ENCODE results near the gene EIF4E. TPM values are rescaled to one million over a fixed set of nuclear protein-coding genes. Genes with fewer than 3 reads are reported as not detected.

EIF4E gene
- total RNA-seq, 5 donors from 2014 or later (not counting 1 experiment from before 2014, with no cell fraction given): 39.4 to 60.6 (median 56.4) TPM

DNA sequence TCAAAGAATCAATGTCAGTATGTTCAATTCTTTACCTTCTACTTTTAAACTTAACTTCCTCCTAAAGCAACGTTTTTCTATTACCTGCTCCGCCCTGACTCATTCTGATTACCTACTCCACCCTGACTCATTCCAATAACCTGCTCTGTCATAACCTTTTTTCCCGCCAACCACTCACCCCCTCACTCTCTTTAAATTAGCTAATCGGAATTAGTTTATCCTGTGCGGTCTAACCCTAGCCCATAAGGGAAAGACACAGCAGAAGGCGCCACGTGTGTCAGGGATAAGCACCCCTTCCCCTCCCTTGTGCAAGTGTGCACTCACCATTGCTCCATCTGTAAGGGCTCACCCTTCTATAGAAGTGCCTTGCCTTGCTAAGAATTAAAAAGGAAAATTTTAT lies 64.4 kb downstream of the EIF4E start:
- ATAC-seq (replicated peaks in 1 of 4) (no peak), DNase-seq (no peak)
- H3K4me3 ChIP-seq (ENCODE audit: control insufficient read depth in 1 of 2, extremely low read depth in 1 of 2, low read length in 1 of 2): no peak overlapping the region
- H3K4me3 Mint-ChIP-seq: no peak overlapping the region
- H3K27ac ChIP-seq (ENCODE audit: low read length): no peak overlapping the region
- H3K4me1 ChIP-seq (ENCODE audit: control insufficient read depth in 1 of 2, extremely low read depth in 1 of 2, insufficient read depth in 2 of 2, low read length in 2 of 2): no peaks in the 10 kb centered on the region
- H3K27ac Mint-ChIP-seq: no peak overlapping the region
- H3K36me3 Mint-ChIP-seq: no peaks in the 10 kb centered on the region
- POLR2A ChIA-PET: no interaction called here
- no peaks in the 10 kb centered on the region for H3K9me3 ChIP-seq
- peaks cover 0 to 2% of the 10 kb centered on the region in 2 experiments for H3K27me3 ChIP-seq (replicated peaks in 1 of 2; ENCODE audit: control insufficient read depth in 2 of 2, extremely low read depth in 1 of 2, insufficient read depth in 2 of 2, low read length in 1 of 2)
- H3K36me3 ChIP-seq (ENCODE audit: control insufficient read depth in 2 of 2, extremely low read depth in 1 of 2, insufficient read depth in 1 of 2, low read length in 1 of 2): no peaks in the 10 kb centered on the region
- no peaks in the 10 kb centered on the region for H3K27me3 Mint-ChIP-seq
- WGBS (ENCODE audit: insufficient coverage): 64% methylated on average over 3 of the region's 7 CpGs
- H3K4me1 Mint-ChIP-seq: no peaks in the 10 kb centered on the region
- H3K9me3 Mint-ChIP-seq: no peaks in the 10 kb centered on the region
- CTCF ChIA-PET: no interaction called here

DNA sequence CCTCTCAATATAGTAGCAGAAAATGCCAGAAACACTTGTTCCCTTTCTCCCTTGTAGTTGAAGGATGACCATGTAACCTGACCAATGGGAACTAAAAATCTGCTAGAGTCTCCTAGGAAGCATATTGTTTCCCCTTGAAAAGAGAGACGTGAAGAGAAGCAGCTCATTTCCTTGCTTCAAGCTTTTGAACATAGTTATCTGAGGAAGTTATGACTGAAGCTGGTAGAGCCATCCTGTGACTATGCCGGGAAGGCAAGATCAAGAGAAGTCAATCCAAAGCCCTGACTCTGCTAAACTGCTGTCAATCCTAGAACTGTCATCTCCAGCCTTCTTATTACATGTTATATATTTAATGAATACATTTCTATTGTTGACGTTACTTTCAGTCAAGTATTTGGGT lies 66.6 kb downstream of the EIF4E start:
- Mint-ChIP-seq H3K36me3 (no peaks in the 10 kb centered on the region), H3K27me3 (no peaks in the 10 kb centered on the region)

DNA sequence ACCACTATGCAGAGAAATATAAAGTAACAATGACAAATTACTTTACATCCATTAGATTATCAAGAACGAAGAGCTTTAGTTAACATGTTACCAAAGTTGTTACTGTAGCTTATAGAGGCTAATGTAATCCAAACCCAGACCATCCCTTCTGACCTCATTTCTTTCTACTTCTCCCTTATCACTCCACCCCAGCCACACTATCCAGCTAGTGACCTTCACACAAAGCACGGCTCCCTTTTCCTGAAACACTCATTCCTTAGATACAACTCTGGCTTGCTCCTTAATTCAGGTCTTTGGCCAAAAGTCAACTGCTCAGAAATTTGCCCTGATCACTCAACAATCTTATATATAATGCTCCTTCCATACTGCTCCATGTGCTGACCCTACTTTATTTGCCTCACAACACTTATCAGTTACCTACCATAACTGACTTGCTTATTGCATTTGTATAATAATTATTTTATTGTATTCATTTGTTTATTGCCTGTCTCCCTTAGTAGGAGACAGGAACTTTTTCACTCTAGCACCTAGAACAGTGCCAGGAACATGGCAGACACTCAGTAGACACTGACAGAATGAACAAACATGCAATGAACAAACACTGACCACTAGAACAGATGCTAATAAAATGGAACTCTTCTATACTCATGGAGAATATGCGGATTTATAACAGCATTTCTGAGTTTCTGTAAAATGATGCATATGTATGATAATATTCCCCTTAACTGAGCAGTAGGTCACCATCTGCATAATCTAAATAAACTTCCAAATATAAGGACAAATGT lies 67.6 kb downstream of the EIF4E start:
- ChIA-PET POLR2A (interaction anchor here (0.5 to 0.6 kb wide), 2 partner anchors 56 to 69 kb away, joined by 3 to 4 read pairs; no protein-coding TSS in a partner anchor), CTCF (interaction anchor here in 1 of 2 donors (0.6 kb wide), 1 partner anchor 21 kb away, joined by 4 read pairs; no protein-coding TSS in a partner anchor)
- H3K36me3 Mint-ChIP-seq: no peaks in the 10 kb centered on the region
- WGBS (ENCODE audit: insufficient coverage): 82% methylated on average over 1 of the region's 3 CpGs
- H3K27ac Mint-ChIP-seq: no peak overlapping the region
- no peaks in the 10 kb centered on the region for H3K9me3 Mint-ChIP-seq
- no peaks in the 10 kb centered on the region for H3K36me3 ChIP-seq (ENCODE audit: control insufficient read depth in 2 of 2, extremely low read depth in 1 of 2, insufficient read depth in 1 of 2, low read length in 1 of 2)
- no peaks in the 10 kb centered on the region for H3K4me1 Mint-ChIP-seq
- no peaks in the 10 kb centered on the region for H3K4me1 ChIP-seq (ENCODE audit: control insufficient read depth in 1 of 2, extremely low read depth in 1 of 2, insufficient read depth in 2 of 2, low read length in 2 of 2)
- peaks cover 0 to 2% of the 10 kb centered on the region in 2 donors for H3K27me3 Mint-ChIP-seq
- no peak for DNase-seq
- H3K27me3 ChIP-seq (replicated peaks in 1 of 2; ENCODE audit: control insufficient read depth in 2 of 2, extremely low read depth in 1 of 2, insufficient read depth in 2 of 2, low read length in 1 of 2): peaks cover 0 to 2% of the 10 kb centered on the region in 2 experiments
- no peak overlapping the region for H3K4me3 Mint-ChIP-seq
- H3K4me3 ChIP-seq (ENCODE audit: control insufficient read depth in 1 of 2, extremely low read depth in 1 of 2, low read length in 1 of 2): no peak overlapping the region
- ATAC-seq (replicated peaks in 1 of 4): no peak
- H3K27ac ChIP-seq (ENCODE audit: low read length): no peak overlapping the region
- H3K9me3 ChIP-seq: no peaks in the 10 kb centered on the region

More for the DNA sequence above, 66.6 kb downstream of the EIF4E start:
- whole genome bisulfite sequencing (ENCODE audit: insufficient coverage): 100% methylated on average over 1 of the region's 3 CpGs
- ChIA-PET POLR2A (no interaction called here), CTCF (no interaction called here)
- H3K27ac ChIP-seq (ENCODE audit: low read length): no peak overlapping the region
- Mint-ChIP-seq H3K9me3 (no peaks in the 10 kb centered on the region), H3K27ac (no peak overlapping the region), H3K4me3 (no peak overlapping the region), H3K4me1 (no peaks in the 10 kb centered on the region)
- no peak overlapping the region for H3K4me3 ChIP-seq (ENCODE audit: control insufficient read depth in 1 of 2, extremely low read depth in 1 of 2, low read length in 1 of 2)
- no peaks in the 10 kb centered on the region for H3K9me3 ChIP-seq
- peaks cover 0 to 2% of the 10 kb centered on the region in 2 experiments for H3K27me3 ChIP-seq (replicated peaks in 1 of 2; ENCODE audit: control insufficient read depth in 2 of 2, extremely low read depth in 1 of 2, insufficient read depth in 2 of 2, low read length in 1 of 2)
- no peak for ATAC-seq (replicated peaks in 1 of 4)
- no peaks in the 10 kb centered on the region for H3K36me3 ChIP-seq (ENCODE audit: control insufficient read depth in 2 of 2, extremely low read depth in 1 of 2, insufficient read depth in 1 of 2, low read length in 1 of 2)
- DNase-seq: no peak
- H3K4me1 ChIP-seq (ENCODE audit: control insufficient read depth in 1 of 2, extremely low read depth in 1 of 2, insufficient read depth in 2 of 2, low read length in 2 of 2): no peaks in the 10 kb centered on the region

DNA sequence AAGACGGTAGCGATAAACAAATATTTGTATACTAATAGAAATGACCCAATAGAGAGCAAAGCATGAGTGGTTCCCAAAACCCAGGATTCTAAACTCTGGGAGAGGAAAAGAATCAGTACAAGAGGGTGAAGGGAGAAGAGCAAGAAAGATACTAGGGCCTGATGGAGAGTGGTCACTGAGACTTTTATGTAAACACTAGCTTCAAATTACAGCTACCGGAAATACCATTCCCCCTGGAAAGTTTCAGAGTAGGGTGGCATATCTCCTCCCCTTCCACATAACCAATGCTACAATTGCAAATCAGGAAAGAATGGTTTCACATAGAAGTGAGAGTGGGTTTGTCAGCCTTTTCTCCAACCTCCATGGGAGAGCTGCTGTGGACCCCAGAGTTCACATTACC lies 77.1 kb downstream of the EIF4E start:
- Mint-ChIP-seq H3K27ac (no peak overlapping the region), H3K9me3 (no peaks in the 10 kb centered on the region), H3K36me3 (no peaks in the 10 kb centered on the region), H3K4me1 (peaks cover 0 to 5% (median 0%) of the 10 kb centered on the region in 3 donors), H3K4me3 (no peak overlapping the region), H3K27me3 (peaks cover 22 to 23% of the 10 kb centered on the region in 2 donors)
- H3K4me3 ChIP-seq (ENCODE audit: control insufficient read depth in 1 of 2, extremely low read depth in 1 of 2, low read length in 1 of 2): no peak overlapping the region
- no peaks in the 10 kb centered on the region for H3K9me3 ChIP-seq
- DNase-seq: no peak
- ChIA-PET POLR2A (no interaction called here), CTCF (no interaction called here)
- no peaks in the 10 kb centered on the region for H3K36me3 ChIP-seq (ENCODE audit: control insufficient read depth in 2 of 2, extremely low read depth in 1 of 2, insufficient read depth in 1 of 2, low read length in 1 of 2)
- WGBS (ENCODE audit: insufficient coverage): no CpG with 5 or more reads among the region's 3 CpGs
- no peak overlapping the region for H3K27ac ChIP-seq (ENCODE audit: low read length)
- no peaks in the 10 kb centered on the region for H3K27me3 ChIP-seq (replicated peaks in 1 of 2; ENCODE audit: control insufficient read depth in 2 of 2, extremely low read depth in 1 of 2, insufficient read depth in 2 of 2, low read length in 1 of 2)
- no peak for ATAC-seq (replicated peaks in 1 of 4)
- H3K4me1 ChIP-seq (ENCODE audit: control insufficient read depth in 1 of 2, extremely low read depth in 1 of 2, insufficient read depth in 2 of 2, low read length in 2 of 2): no peaks in the 10 kb centered on the region

DNA sequence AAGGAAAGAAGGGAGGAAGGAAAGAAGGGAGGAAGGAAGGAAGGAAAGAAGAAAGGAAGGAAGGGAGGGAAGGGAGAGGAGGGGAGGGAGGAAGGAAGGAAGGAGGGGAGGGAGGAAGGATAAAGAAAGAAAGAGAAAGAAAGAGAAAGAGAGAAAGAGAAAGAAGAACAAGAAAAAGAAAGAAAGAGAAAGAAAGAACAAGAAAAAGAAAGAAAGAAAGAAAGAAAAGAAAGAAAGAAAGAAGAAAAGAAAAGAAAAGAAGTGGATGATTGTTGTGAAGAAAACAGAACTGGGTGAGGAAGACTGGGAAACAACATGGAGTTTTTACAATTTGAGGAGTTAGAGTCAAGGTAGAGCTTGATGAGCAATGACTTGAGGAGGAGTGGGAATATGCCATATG lies 78.0 kb downstream of the EIF4E start:
- CTCF ChIA-PET: interaction anchor here in 1 of 2 donors (0.7 kb wide), 1 partner anchor 392 kb away, joined by 4 read pairs; no protein-coding TSS in a partner anchor
- H3K9me3 ChIP-seq: no peaks in the 10 kb centered on the region
- no peaks in the 10 kb centered on the region for H3K4me1 ChIP-seq (ENCODE audit: control insufficient read depth in 1 of 2, extremely low read depth in 1 of 2, insufficient read depth in 2 of 2, low read length in 2 of 2)
- Mint-ChIP-seq H3K4me3 (no peak overlapping the region), H3K36me3 (no peaks in the 10 kb centered on the region), H3K27ac (peak overlapping the region in 1 of 2 donors; percentile 44), H3K27me3 (peaks cover 21 to 23% of the 10 kb centered on the region in 2 donors), H3K4me1 (peaks cover 0 to 5% (median 0%) of the 10 kb centered on the region in 3 donors), H3K9me3 (peaks cover 0 to 6% (median 4%) of the 10 kb centered on the region in 3 donors)
- POLR2A ChIA-PET: no interaction called here
- H3K36me3 ChIP-seq (ENCODE audit: control insufficient read depth in 2 of 2, extremely low read depth in 1 of 2, insufficient read depth in 1 of 2, low read length in 1 of 2): no peaks in the 10 kb centered on the region
- no peak overlapping the region for H3K4me3 ChIP-seq (ENCODE audit: control insufficient read depth in 1 of 2, extremely low read depth in 1 of 2, low read length in 1 of 2)
- ATAC-seq (replicated peaks in 1 of 4) (no peak), DNase-seq (no peak)
- H3K27me3 ChIP-seq (replicated peaks in 1 of 2; ENCODE audit: control insufficient read depth in 2 of 2, extremely low read depth in 1 of 2, insufficient read depth in 2 of 2, low read length in 1 of 2): no peaks in the 10 kb centered on the region
- H3K27ac ChIP-seq (ENCODE audit: low read length): no peak overlapping the region

DNA sequence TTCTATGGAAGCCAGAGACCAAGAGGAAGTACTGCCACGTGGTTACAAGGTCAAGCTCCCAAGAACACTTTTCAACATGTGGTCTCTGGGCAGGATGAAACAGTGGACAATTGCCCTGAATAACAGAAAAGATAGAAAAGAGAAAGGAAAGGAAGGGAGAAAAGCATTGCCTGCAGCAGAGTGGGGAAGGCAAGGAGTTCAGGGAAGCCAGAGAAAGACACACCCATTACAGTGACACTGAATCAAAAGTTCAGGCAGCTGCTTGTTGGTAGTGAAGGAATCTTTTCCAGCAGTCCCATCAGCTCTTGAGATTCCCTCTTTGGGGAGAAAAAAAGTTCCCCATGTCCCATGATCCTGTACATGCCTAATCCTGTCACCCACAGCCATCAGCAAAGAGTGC lies 80.5 kb downstream of the EIF4E start:
- H3K27ac ChIP-seq (ENCODE audit: low read length): no peak overlapping the region
- Mint-ChIP-seq H3K9me3 (peaks cover 0 to 8% (median 4%) of the 10 kb centered on the region in 3 donors), H3K4me1 (peaks cover 0 to 5% (median 0%) of the 10 kb centered on the region in 3 donors), H3K27ac (no peak overlapping the region), H3K27me3 (peaks cover 15 to 19% of the 10 kb centered on the region in 2 donors), H3K36me3 (no peaks in the 10 kb centered on the region), H3K4me3 (no peak overlapping the region)
- H3K36me3 ChIP-seq (ENCODE audit: control insufficient read depth in 2 of 2, extremely low read depth in 1 of 2, insufficient read depth in 1 of 2, low read length in 1 of 2): no peaks in the 10 kb centered on the region
- WGBS (ENCODE audit: insufficient coverage): no CpG with 5 or more reads among the region's 1 CpG
- POLR2A ChIA-PET: no interaction called here
- CTCF ChIA-PET: interaction anchor here in 1 of 2 donors (0.7 kb wide), 1 partner anchor 698 kb away, joined by 4 read pairs; no protein-coding TSS in a partner anchor
- no peaks in the 10 kb centered on the region for H3K4me1 ChIP-seq (ENCODE audit: control insufficient read depth in 1 of 2, extremely low read depth in 1 of 2, insufficient read depth in 2 of 2, low read length in 2 of 2)
- DNase-seq (no peak), ATAC-seq (replicated peaks in 1 of 4) (no peak)
- H3K27me3 ChIP-seq (replicated peaks in 1 of 2; ENCODE audit: control insufficient read depth in 2 of 2, extremely low read depth in 1 of 2, insufficient read depth in 2 of 2, low read length in 1 of 2): no peaks in the 10 kb centered on the region
- no peak overlapping the region for H3K4me3 ChIP-seq (ENCODE audit: control insufficient read depth in 1 of 2, extremely low read depth in 1 of 2, low read length in 1 of 2)
- H3K9me3 ChIP-seq: no peaks in the 10 kb centered on the region
